AG09309 (cell line): ENCODE measurements around the gene PLEKHH1.
"Not testable (repeated sequence)": the region's sequence is repeated elsewhere in the genome, so short reads cannot be mapped to it uniquely, and the experiment has no call there.

Experiments used
- DNase-seq: peaks from one replicate; pipeline ENCODE4 v3.0.0-alpha.2; 2010; ENCODE audit warnings: low read depth
- H3K4me3 ChIP-seq: 2 replicates; pipeline ENCODE4 v1.5.1; 2011; ENCODE audit warnings: mild to moderate bottlenecking, low read depth, low read length, moderate library complexity; ENCODE audit not compliant: control insufficient read depth
- CTCF ChIP-seq: IDR thresholded peaks from 2 replicates; pipeline ENCODE4 v1.5.1; 2011; ENCODE audit warnings: mild to moderate bottlenecking, low read depth, low read length, inconsistent platforms; ENCODE audit not compliant: insufficient read depth, control insufficient read depth; ENCODE audit errors: missing control alignments

The PLEKHH1 gene

DNA sequence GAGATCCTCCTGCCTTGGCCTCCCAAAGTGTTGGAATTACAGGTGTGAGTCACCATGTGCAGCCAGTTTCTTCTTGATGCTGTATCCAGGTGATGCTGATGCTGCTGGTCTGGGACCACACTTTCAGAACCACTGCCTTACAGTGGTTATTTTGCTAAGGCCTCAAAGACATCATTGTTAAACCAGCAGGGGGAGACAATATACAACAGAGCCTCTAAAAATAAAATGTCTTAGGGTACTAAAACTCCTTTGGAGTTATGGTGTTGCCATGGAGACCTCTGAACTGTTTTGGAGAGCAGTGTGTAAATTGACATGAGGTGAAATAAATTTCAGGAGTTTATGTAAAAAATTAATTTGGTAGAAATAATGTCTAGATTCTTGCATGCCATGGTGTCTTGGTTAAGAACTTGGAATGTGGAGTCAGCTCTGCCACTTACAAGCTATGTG is 85.5 kb downstream of the PLEKHH1 start:
- DNase-seq: peak; percentile 60

GRCh38 chr14:67619446-67620216 is 86.5 kb downstream of the PLEKHH1 start, which contains the start of gene ARG2:
ARG2 (plus strand) TSS chr14:67619920; CDS start chr14:67619978, 58 bp downstream.
- H3K4me3 ChIP-seq: peak within 1 kb of the TSS; percentile 70
- peak; percentile 35 for DNase-seq
- TF ChIP-seq CTCF: no peak

More for the DNA sequence above, 85.5 kb downstream of the PLEKHH1 start:
- no peak overlapping the region for H3K4me3 ChIP-seq
- peak; percentile 73 for TF ChIP-seq CTCF

- DNase-seq: no peak
- H3K4me3 ChIP-seq: peak overlapping the region; percentile 70
- TF ChIP-seq CTCF: no peak
Observed at GRCh38 chr14:67620217-67620785, 87.2 kb downstream of the PLEKHH1 start.

DNA sequence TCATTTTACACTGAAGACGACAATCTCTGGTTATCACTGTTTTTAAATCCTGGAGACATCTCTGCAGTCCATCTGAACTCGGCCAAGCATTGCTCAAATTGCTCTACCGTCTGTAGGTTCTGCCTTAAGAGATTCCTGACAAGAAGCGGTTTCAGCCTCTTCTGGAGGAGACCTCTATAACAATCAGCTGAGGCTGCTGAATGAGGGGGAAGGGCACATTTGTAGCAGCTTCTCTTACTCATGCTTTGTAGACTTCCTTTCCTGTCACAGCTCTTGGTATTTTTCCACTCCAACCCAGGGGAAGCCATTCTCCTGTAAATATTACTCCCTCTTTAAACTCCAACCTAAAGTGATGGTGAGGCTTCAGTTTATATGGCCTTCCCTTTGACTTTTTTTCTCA is 89.6 kb downstream of the PLEKHH1 start:
- no peak for TF ChIP-seq CTCF
- DNase-seq: peak; percentile 50
- H3K4me3 ChIP-seq: no peak overlapping the region

DNA sequence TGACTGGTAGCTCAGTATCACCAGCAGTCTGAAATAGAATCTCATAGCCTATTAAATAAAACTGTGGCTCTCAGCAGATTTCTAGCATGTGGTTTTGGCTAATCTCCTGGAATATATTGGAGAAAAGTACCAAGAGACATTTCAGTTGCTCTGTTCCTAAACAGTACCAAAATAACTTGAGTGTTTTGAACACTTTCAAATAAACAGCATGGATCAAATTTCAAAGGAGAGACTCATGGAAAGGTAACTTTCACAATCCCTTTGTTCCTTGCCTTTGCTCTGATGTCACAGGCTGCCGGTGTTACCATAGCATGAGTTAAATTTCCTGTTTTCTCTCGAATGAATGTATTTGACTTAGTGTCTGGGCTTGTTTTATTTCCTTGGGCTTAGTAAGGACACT is 90.0 kb downstream of the PLEKHH1 start:
- H3K4me3 ChIP-seq: no peak overlapping the region
- no peak for DNase-seq

DNA sequence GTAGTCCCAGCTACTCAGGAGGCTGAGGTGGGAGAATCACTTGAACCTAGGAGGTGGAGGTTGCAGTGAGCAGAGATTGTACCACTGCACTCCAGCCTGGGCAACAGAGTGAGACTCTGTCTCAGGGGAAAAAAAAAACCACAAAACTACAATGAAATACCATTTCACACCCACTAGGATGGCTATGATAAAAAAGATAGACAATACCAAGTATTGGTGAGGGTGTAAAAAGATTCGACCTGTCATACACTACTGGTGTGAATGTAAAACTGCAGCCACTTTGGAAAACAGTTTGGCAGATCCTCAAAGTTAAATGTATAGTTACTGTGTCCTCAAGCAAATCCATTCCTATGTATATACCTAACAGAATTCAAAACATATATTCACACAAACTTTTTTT is 93.0 kb downstream of the PLEKHH1 start:
- DNase-seq, H3K4me3 ChIP-seq: not testable (repeated sequence)

More for the DNA sequence above, 90.0 kb downstream of the PLEKHH1 start:
- no peak for TF ChIP-seq CTCF

DNA sequence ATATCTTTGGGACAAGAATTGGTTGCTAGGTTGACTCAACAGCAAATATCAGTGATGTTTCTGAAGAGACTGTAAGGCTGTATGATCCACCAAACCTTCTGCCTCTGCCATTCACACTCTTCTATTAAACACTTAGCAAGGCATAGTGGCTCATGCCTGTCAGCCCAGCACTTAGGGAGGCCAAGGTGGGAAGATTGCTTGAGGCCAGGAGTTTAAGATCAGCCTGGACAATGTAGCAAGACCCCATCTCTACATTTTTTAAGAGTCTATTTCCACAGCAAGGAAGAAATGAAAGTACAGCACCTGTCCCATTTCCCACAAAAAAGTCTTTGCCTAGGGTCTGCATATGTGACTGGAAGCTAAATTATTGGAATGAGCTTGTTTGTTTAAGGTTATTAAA is 94.4 kb downstream of the PLEKHH1 start:
- no peak overlapping the region for H3K4me3 ChIP-seq
- no peak for TF ChIP-seq CTCF
- DNase-seq: no peak
